Measurements from ENCODE around the gene LYPLAL1.
"Not testable (repeated sequence)": the region's sequence is repeated elsewhere in the genome, so short reads cannot be mapped to it uniquely, and the experiment has no call there.

Gene LYPLAL1

GRCh38 chr1:219220945-219221344 is 47.3 kb downstream of the LYPLAL1 start:
- DNase-seq, result no peak

GRCh38 chr1:219223496-219223895 is 49.8 kb downstream of the LYPLAL1 start:
- DNase-seq, result no peak

- DNase-seq, result no peak
Measured at GRCh38 chr1:219226196-219226595, 52.5 kb downstream of the LYPLAL1 start.

GRCh38 chr1:219227360-219228057 is 53.8 kb downstream of the LYPLAL1 start:
- DNase-seq, result no peak

GRCh38 chr1:219228058-219228419 is 54.4 kb downstream of the LYPLAL1 start:
- no peak for DNase-seq

GRCh38 chr1:219232890-219233289 is 59.2 kb downstream of the LYPLAL1 start:
- no peak for DNase-seq

- no peak for DNase-seq
Measured at GRCh38 chr1:219235903-219236481, 62.3 kb downstream of the LYPLAL1 start.

- DNase-seq, result no peak
Measured at GRCh38 chr1:219236933-219237610, 63.4 kb downstream of the LYPLAL1 start.

GRCh38 chr1:219239518-219239917 is 65.8 kb downstream of the LYPLAL1 start:
- no peak for DNase-seq

- no peak for DNase-seq
Measured at GRCh38 chr1:219244864-219245263, 71.2 kb downstream of the LYPLAL1 start.

- no peak for DNase-seq
Measured at GRCh38 chr1:219247441-219247840, 73.8 kb downstream of the LYPLAL1 start.

- DNase-seq, result not testable (repeated sequence)
Measured at GRCh38 chr1:219250468-219250867, 76.8 kb downstream of the LYPLAL1 start.

- DNase-seq, result no peak
Measured at GRCh38 chr1:219257751-219258150, 84.1 kb downstream of the LYPLAL1 start.

GRCh38 chr1:219261454-219261853 is 87.8 kb downstream of the LYPLAL1 start:
- DNase-seq, result no peak
